ENCODE measurements around the gene CYSLTR2. TPM values are rescaled to one million over a fixed set of nuclear protein-coding genes. Genes with fewer than 3 reads are reported as not detected.

Gene CYSLTR2
- total RNA-seq, 1 experiment from 2014 or later: not detected

- no peak for DNase-seq (ENCODE audit: low read depth)
Observed at GRCh38 chr13:48739386-48739964, 85.7 kb downstream of the CYSLTR2 start.

- no peak for DNase-seq (ENCODE audit: low read depth)
Observed at GRCh38 chr13:48741377-48741776, 87.6 kb downstream of the CYSLTR2 start.

DNA sequence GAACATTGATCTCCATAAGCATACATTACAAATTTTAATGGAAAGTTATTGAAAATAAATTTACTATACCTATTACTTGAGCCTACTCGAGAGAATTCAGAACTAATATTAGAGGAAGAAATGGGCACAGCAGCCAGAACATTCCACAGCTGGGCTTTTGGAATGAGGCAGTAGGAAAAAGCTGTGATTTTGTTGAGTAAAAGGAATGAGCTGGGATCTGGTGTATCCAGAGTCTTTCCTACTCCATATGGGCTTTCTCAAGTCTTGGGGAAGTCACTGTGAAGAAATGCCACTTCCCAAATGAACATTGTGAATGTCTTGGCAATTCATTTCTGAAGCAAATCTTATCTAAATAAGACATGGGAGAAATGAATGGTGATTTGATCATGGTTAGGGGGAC, 93.1 kb downstream of the CYSLTR2 start:
- DNase-seq (ENCODE audit: low read depth): no peak

DNA sequence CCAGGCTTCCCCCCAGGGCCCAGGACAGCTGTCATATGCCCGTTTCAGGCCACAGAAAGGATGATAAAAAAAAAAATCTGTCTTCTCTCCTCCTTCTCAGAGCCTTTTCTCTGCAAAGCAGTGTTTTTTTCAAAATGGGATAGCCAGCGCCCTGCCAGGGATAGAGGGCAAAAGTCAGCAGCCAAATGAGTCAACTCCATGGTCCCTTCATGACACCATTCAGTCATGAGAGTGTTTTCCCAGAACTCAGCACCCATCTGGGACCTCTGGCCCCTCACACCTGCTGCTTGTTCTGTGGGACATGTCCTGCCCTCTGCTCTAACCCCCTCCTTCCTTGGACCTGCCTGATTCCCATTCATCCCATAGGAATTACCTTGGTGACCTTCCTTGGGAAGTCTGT, 95.0 kb downstream of the CYSLTR2 start:
- DNase-seq (ENCODE audit: low read depth): peak; percentile 5

- peak; percentile 59 for DNase-seq (ENCODE audit: low read depth)
Observed at GRCh38 chr13:48749144-48749543, 95.4 kb downstream of the CYSLTR2 start.

DNA sequence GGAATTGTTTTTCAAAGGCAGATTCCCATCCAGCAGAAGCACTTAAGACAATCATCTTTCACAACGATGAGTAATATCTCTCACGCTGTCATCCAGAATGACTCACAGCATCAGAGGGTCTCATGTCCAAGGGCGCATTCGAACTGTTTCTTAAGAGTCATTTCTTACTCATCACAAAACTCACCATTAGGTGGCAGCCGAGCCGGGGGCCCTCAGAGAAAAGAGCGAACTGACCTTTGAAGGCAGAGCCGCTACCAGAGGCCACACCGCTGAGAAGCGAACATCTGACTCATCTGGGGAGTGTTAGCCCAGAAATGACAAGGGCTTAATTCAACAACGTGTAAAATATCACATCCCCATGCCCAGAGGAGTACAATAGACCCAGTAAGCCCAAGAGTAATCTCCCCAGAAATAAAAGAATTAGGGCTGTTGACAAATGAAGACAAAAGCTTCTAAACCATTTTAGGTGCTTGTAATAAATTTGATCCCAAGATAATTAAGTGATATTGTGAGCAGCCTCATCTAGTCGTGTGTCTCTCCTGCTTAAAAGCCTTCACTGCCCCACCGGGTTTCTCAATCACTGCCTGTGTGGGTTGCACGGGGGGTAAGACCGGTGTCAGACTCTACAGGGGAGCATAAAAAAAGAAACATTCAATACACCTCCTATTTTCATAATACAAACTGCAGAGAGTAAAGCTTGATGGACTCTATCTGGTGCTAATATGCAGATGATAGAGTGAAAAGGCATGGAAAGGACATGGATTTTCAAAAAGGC, 96.2 kb downstream of the CYSLTR2 start:
- DNase-seq (ENCODE audit: low read depth): peak; percentile 93

- no peak for DNase-seq (ENCODE audit: low read depth)
Observed at GRCh38 chr13:48750588-48751383, 97.1 kb downstream of the CYSLTR2 start.

DNA sequence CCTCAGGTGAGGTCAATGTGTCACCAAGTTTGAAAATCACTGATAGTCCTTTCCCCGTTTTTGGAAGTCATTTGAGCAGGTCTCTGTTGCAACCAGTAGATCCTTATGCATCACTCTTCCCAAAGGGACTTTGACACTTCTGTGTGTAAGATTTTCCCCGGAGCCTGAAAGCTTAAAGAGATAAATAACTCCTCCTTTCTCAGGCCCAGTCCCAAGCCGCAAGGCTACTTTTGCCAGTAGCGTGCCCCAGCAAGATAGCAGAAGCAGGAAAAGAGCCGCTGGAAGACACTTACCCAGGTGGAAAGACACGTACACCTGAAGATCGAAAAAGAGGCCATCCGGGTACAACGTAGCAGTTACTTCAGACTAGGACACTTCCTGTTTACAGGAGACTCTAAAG, 106.9 kb downstream of the CYSLTR2 start:
- DNase-seq (ENCODE audit: low read depth): no peak

Other genes starting within 250 kb of the CYSLTR2 start
- 0.80 TPM in 1 of 2 replicates, not detected in the other for gene LPAR6, start 240.8 kb upstream of the CYSLTR2 start, total RNA-seq (2014; rRNA removed; shearing (Covaris generic))
- 2.9 and 4.0 TPM in 2 replicates for gene RCBTB2, start 120.8 kb upstream of the CYSLTR2 start, total RNA-seq (2014; rRNA removed; shearing (Covaris generic))

Measured in Daoy (cell line).